HEK293 (cell line): ENCODE data around the gene LCOR.
A peak's percentile ranks its signal among the peaks of the same experiment; 100 is the strongest.

Experiments used
- CTCF ChIA-PET: fragments of 350-600 bp; formaldehyde crosslinking; extraction: SDS; loops from one replicate; lab custom pipeline; 2021; ENCODE audit warnings: antibody characterized with exemption; lab: Yijun Ruan, JAX
- POLR2A ChIA-PET: fragments of 300-600 bp; formaldehyde crosslinking; extraction: SDS; loops from one replicate; lab custom pipeline; 2020; ENCODE audit warnings: antibody characterized with exemption, inconsistent platforms; lab: Yijun Ruan, JAX
- H3K27ac ChIP-seq: fragments of 200-500 bp; sonication (Bioruptor generic); 2 replicates; pipeline ENCODE4 v1.5.1; 2014; ENCODE audit warnings: low read depth, low read length, control low read depth, inconsistent platforms; ENCODE audit errors: extremely low read depth
- H3K36me3 ChIP-seq, 2 experiments: fragments of 200-500 bp in 1 of 2; sonication (Bioruptor generic) in 1 of 2; 1 replicate in 1 of 2; 2 replicates in 1 of 2; pipeline ENCODE4 v1.5.1; 2014 to 2017; ENCODE audit warnings: inconsistent platforms in 2 of 2, low read length in 2 of 2; ENCODE audit not compliant: control insufficient read depth in 2 of 2, insufficient read depth in 1 of 2
- H3K4me1 ChIP-seq: fragments of 200-500 bp; sonication (Bioruptor generic); 2 replicates; pipeline ENCODE4 v1.5.1; 2014; ENCODE audit warnings: mild to moderate bottlenecking, low read length, inconsistent platforms; ENCODE audit not compliant: control insufficient read depth, insufficient read depth
- H3K4me3 ChIP-seq: 2 replicates; pipeline ENCODE4 v1.5.1; 2011; ENCODE audit warnings: low read depth, mild to moderate bottlenecking, control low read depth, low read length, moderate library complexity
- H3K9me3 ChIP-seq: fragments of 200-500 bp; sonication (Bioruptor generic); 2 replicates; pipeline ENCODE4 v1.5.1; 2014; ENCODE audit warnings: low read depth, low read length, inconsistent platforms; ENCODE audit not compliant: control insufficient read depth, insufficient read depth
- GLIS2 ChIP-seq: fragments of 450-650 bp; formaldehyde crosslinking; IDR thresholded peaks from 2 replicates; pipeline ENCODE4 v1.5.1; 2016; ENCODE audit warnings: missing biosample characterization, missing genetic modification characterization
- ZBTB17 ChIP-seq: fragments of 450-650 bp; formaldehyde crosslinking; IDR thresholded peaks from 2 replicates; pipeline ENCODE4 v1.5.1; 2016; ENCODE audit warnings: missing biosample characterization, missing genetic modification characterization
- ZEB2 ChIP-seq: fragments of 450-650 bp; formaldehyde crosslinking; IDR thresholded peaks from 2 replicates; pipeline ENCODE4 v1.5.1; 2016; ENCODE audit warnings: missing biosample characterization, missing genetic modification characterization
- ZFP69B ChIP-seq: fragments of 450-650 bp; formaldehyde crosslinking; IDR thresholded peaks from 2 replicates; pipeline ENCODE4 v1.5.1; 2016; ENCODE audit warnings: missing biosample characterization, missing genetic modification characterization
- ZNF18 ChIP-seq: fragments of 450-650 bp; formaldehyde crosslinking; IDR thresholded peaks from 2 replicates; pipeline ENCODE4 v1.5.1; 2016; ENCODE audit warnings: missing biosample characterization, missing genetic modification characterization
- ZNF184 ChIP-seq: fragments of 450-650 bp; IDR thresholded peaks from 2 replicates; pipeline ENCODE4 v1.5.1; 2018; ENCODE audit warnings: missing biosample characterization, mild to moderate bottlenecking, missing genetic modification characterization
- ZNF2 ChIP-seq: fragments of 450-650 bp; formaldehyde crosslinking; IDR thresholded peaks from 2 replicates; pipeline ENCODE4 v1.5.1; 2016; ENCODE audit warnings: missing biosample characterization, missing genetic modification characterization
- ZNF398 ChIP-seq: fragments of 450-650 bp; formaldehyde crosslinking; IDR thresholded peaks from 2 replicates; pipeline ENCODE4 v1.5.1; 2017; ENCODE audit warnings: missing biosample characterization, missing genetic modification characterization
- ZNF629 ChIP-seq: fragments of 450-650 bp; formaldehyde crosslinking; IDR thresholded peaks from 2 replicates; pipeline ENCODE4 v1.5.1; 2017; ENCODE audit warnings: missing biosample characterization, missing genetic modification characterization
- ZNF692 ChIP-seq: fragments of 450-650 bp; formaldehyde crosslinking; IDR thresholded peaks from 2 replicates; pipeline ENCODE4 v1.5.1; 2016; ENCODE audit warnings: missing biosample characterization, missing genetic modification characterization
- ZNF768 ChIP-seq: fragments of 450-650 bp; formaldehyde crosslinking; IDR thresholded peaks from 2 replicates; pipeline ENCODE4 v1.5.1; 2018; ENCODE audit warnings: missing biosample characterization, mild to moderate bottlenecking, missing genetic modification characterization
- ZNF830 ChIP-seq: fragments of 450-650 bp; IDR thresholded peaks from 2 replicates; pipeline ENCODE4 v1.5.0; 2018; ENCODE audit warnings: missing biosample characterization, missing genetic modification characterization, low read depth, mild to moderate bottlenecking, moderate library complexity
- TF ChIP-seq, protein P1 (sequence below): fragments of 450-650 bp; formaldehyde crosslinking; IDR thresholded peaks from 2 replicates; pipeline ENCODE4 v1.5.1; 2016; ENCODE audit warnings: missing biosample characterization, missing genetic modification characterization
- TF ChIP-seq, protein P2 (sequence below): fragments of 450-650 bp; formaldehyde crosslinking; IDR thresholded peaks from 2 replicates; pipeline ENCODE4; 2016; ENCODE audit warnings: missing biosample characterization, missing genetic modification characterization
- TF ChIP-seq, protein P3 (sequence below): fragments of 450-650 bp; formaldehyde crosslinking; IDR thresholded peaks from 2 replicates; pipeline ENCODE4 v1.5.1; 2016; ENCODE audit warnings: missing biosample characterization, missing genetic modification characterization
- TF ChIP-seq, protein P4 (sequence below): fragments of 450-650 bp; formaldehyde crosslinking; IDR thresholded peaks from 2 replicates; pipeline ENCODE4 v1.5.1; 2016; ENCODE audit warnings: missing biosample characterization, missing genetic modification characterization
- TF ChIP-seq, protein P5 (sequence below): fragments of 450-650 bp; formaldehyde crosslinking; IDR thresholded peaks from 2 replicates; pipeline ENCODE4 v1.5.1; 2016; ENCODE audit warnings: missing biosample characterization, missing genetic modification characterization

Gene LCOR

GRCh38 chr10:96996275-96996965, 164.3 kb downstream of the LCOR start (continued):
- TF ChIP-seq, protein P1, sequence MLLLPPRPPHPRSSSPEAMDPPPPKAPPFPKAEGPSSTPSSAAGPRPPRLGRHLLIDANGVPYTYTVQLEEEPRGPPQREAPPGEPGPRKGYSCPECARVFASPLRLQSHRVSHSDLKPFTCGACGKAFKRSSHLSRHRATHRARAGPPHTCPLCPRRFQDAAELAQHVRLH (tag by site-specific recombination): no peak
- TF ChIP-seq, protein P2, sequence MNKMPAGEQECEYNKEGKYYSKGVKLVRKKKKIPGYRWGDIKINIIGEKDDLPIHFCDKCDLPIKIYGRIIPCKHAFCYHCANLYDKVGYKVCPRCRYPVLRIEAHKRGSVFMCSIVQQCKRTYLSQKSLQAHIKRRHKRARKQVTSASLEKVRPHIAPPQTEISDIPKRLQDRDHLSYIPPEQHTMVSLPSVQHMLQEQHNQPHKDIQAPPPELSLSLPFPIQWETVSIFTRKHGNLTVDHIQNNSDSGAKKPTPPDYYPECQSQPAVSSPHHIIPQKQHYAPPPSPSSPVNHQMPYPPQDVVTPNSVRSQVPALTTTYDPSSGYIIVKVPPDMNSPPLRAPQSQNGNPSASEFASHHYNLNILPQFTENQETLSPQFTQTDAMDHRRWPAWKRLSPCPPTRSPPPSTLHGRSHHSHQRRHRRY (tag by site-specific recombination): no peak
- no peak for TF ChIP-seq ZNF830 (tag by site-specific recombination)

GRCh38 chr10:96998329-96998888, 166.3 kb downstream of the LCOR start:
- Histone ChIP-seq H3K9me3 (no peaks in the 10 kb centered on the region), H3K36me3 (no peaks in the 10 kb centered on the region), H3K27ac (no peak overlapping the region), H3K4me3 (no peak overlapping the region), H3K4me1 (peaks cover 9% of the 10 kb centered on the region)
- CTCF ChIA-PET: interaction anchor here (0.6 kb wide), 1 partner anchor 231 kb away, joined by 3 read pairs; no protein-coding TSS in a partner anchor
- POLR2A ChIA-PET: interaction anchor here (0.5 kb wide), 1 partner anchor 23 kb away, joined by 4 read pairs; no protein-coding TSS in a partner anchor
- TF ChIP-seq ZNF629 (peak; percentile 29; the same call in 1 of the 2 replicates), ZNF2 (no peak), ZEB2 (tag by site-specific recombination) (peak; percentile 43; the same call in 1 of the 2 replicates), ZBTB17 (0 out of 2 replicates have a peak, but pooled peaks have one; percentile 11), ZNF18 (tag by site-specific recombination) (0 out of 2 replicates have a peak, but pooled peaks have one; percentile 45), ZFP69B (peak; percentile 72), GLIS2 (tag by site-specific recombination) (0 out of 2 replicates have a peak, but pooled peaks have one; percentile 20), ZNF692 (tag by site-specific recombination) (peak; percentile 91), ZNF184 (tag by site-specific recombination) (0 out of 2 replicates have a peak, but pooled peaks have one; percentile 20), ZNF768 (tag by site-specific recombination) (no peak), ZNF398 (no peak)
- TF ChIP-seq, protein P3, sequence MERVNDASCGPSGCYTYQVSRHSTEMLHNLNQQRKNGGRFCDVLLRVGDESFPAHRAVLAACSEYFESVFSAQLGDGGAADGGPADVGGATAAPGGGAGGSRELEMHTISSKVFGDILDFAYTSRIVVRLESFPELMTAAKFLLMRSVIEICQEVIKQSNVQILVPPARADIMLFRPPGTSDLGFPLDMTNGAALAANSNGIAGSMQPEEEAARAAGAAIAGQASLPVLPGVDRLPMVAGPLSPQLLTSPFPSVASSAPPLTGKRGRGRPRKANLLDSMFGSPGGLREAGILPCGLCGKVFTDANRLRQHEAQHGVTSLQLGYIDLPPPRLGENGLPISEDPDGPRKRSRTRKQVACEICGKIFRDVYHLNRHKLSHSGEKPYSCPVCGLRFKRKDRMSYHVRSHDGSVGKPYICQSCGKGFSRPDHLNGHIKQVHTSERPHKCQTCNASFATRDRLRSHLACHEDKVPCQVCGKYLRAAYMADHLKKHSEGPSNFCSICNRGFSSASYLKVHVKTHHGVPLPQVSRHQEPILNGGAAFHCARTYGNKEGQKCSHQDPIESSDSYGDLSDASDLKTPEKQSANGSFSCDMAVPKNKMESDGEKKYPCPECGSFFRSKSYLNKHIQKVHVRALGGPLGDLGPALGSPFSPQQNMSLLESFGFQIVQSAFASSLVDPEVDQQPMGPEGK (tag by site-specific recombination): no peak
- TF ChIP-seq, protein P4, sequence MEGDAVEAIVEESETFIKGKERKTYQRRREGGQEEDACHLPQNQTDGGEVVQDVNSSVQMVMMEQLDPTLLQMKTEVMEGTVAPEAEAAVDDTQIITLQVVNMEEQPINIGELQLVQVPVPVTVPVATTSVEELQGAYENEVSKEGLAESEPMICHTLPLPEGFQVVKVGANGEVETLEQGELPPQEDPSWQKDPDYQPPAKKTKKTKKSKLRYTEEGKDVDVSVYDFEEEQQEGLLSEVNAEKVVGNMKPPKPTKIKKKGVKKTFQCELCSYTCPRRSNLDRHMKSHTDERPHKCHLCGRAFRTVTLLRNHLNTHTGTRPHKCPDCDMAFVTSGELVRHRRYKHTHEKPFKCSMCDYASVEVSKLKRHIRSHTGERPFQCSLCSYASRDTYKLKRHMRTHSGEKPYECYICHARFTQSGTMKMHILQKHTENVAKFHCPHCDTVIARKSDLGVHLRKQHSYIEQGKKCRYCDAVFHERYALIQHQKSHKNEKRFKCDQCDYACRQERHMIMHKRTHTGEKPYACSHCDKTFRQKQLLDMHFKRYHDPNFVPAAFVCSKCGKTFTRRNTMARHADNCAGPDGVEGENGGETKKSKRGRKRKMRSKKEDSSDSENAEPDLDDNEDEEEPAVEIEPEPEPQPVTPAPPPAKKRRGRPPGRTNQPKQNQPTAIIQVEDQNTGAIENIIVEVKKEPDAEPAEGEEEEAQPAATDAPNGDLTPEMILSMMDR (tag by site-specific recombination): no peak
- TF ChIP-seq, protein P5, sequence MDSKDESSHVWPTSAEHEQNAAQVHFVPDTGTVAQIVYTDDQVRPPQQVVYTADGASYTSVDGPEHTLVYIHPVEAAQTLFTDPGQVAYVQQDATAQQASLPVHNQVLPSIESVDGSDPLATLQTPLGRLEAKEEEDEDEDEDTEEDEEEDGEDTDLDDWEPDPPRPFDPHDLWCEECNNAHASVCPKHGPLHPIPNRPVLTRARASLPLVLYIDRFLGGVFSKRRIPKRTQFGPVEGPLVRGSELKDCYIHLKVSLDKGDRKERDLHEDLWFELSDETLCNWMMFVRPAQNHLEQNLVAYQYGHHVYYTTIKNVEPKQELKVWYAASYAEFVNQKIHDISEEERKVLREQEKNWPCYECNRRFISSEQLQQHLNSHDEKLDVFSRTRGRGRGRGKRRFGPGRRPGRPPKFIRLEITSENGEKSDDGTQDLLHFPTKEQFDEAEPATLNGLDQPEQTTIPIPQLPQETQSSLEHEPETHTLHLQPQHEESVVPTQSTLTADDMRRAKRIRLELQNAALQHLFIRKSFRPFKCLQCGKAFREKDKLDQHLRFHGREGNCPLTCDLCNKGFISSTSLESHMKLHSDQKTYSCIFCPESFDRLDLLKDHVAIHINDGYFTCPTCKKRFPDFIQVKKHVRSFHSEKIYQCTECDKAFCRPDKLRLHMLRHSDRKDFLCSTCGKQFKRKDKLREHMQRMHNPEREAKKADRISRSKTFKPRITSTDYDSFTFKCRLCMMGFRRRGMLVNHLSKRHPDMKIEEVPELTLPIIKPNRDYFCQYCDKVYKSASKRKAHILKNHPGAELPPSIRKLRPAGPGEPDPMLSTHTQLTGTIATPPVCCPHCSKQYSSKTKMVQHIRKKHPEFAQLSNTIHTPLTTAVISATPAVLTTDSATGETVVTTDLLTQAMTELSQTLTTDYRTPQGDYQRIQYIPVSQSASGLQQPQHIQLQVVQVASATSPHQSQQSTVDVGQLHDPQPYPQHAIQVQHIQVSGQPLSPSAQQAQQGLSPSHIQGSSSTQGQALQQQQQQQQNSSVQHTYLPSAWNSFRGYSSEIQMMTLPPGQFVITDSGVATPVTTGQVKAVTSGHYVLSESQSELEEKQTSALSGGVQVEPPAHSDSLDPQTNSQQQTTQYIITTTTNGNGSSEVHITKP (tag by site-specific recombination): peak; percentile 55
- TF ChIP-seq, protein P2 (tag by site-specific recombination): no peak
- TF ChIP-seq, all 188 proteins: peak for 9
